Measurements from ENCODE around the gene NUDT22. TPM values are rescaled to one million over a fixed set of nuclear protein-coding genes. Genes with fewer than 3 reads are reported as not detected.
A peak's percentile ranks its signal among the peaks of the same experiment; 100 is the strongest.
"Not testable (repeated sequence)": the region's sequence is repeated elsewhere in the genome, so short reads cannot be mapped to it uniquely, and the experiment has no call there.

NUDT22 gene
- total RNA-seq, 1 experiment from 2014 or later = 34.2 TPM

DNA sequence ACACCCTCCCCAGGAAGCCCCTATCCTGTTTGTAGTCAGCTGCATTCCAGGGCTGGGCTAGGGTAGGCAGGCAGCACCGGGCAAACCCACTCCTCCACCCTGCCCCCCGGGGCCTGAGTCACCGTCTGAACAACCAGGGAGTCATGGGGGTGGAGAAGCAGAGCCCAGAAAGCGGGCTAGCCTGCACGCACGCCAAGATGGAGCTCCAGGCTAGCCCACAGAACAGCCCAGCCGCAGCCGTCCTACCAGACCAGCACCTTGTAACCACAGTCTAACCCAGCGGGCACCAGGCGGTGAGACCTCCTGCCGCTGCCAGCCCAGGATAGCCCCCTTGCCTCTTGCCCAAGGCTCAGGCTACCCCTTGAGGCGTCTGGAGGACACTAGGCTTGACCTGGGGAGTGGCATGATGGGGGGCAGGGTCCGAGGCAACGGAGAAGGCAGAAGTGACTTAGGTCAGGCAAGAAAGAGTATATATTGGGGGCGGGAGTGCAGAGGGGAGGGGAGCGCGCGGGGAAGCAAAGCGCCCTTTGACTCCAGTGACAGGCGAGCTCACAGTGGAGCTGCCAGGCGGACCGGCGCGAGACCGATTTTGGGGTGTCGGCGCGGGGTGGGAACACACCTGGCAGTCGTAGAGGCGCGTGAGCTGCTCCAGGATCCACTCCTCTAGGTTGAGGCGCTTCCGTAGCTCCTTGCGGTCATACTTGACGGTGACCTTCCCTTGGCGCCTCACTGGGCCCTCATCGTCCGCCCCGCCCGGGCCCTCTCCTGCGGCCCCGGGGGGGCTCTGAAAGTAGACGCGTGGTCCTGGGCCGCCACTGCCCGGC is 19.9 kb downstream of the NUDT22 start:
- Histone ChIP-seq H3K9me3 (no peaks in the 10 kb centered on the region), H3K4me3 (peak overlapping the region; percentile 95), H3K27me3 (no peaks in the 10 kb centered on the region), H3K36me3 (peaks cover 39% of the 10 kb centered on the region)
- peak; percentile 98 for DNase-seq

DNA sequence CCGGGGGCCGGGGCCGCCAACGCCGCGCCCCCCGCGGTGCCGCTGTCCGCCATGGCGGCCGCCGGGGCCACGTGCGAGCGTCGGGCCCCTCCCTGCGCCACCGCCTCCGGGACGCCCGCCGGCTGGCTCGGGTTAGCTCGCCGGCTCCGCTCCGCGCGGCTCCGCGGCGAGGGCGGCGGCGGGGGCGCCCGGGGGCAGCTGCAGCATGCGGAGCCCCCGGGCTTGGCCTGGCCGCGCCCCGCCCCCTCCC is 20.5 kb downstream of the NUDT22 start:
- H3K4me3 ChIP-seq = peak overlapping the region; percentile 95
- not testable (repeated sequence) for DNase-seq, H3K9me3 ChIP-seq, H3K27me3 ChIP-seq
- peaks cover 38% of the 10 kb centered on the region for H3K36me3 ChIP-seq

- H3K27me3 ChIP-seq = no peaks in the 10 kb centered on the region
- no peaks in the 10 kb centered on the region for H3K9me3 ChIP-seq
- peak; percentile 92 for DNase-seq
- H3K36me3 ChIP-seq = peaks cover 35% of the 10 kb centered on the region
- H3K4me3 ChIP-seq = peak within 1 kb of the TSS; percentile 95
Observed at GRCh38 chr11:64246871-64247728, 21.0 kb downstream of the NUDT22 start, which contains the start of gene PPP1R14B. PPP1R14B (minus strand) TSS chr11:64246943; CDS start chr11:64246673, 270 bp downstream.

DNA sequence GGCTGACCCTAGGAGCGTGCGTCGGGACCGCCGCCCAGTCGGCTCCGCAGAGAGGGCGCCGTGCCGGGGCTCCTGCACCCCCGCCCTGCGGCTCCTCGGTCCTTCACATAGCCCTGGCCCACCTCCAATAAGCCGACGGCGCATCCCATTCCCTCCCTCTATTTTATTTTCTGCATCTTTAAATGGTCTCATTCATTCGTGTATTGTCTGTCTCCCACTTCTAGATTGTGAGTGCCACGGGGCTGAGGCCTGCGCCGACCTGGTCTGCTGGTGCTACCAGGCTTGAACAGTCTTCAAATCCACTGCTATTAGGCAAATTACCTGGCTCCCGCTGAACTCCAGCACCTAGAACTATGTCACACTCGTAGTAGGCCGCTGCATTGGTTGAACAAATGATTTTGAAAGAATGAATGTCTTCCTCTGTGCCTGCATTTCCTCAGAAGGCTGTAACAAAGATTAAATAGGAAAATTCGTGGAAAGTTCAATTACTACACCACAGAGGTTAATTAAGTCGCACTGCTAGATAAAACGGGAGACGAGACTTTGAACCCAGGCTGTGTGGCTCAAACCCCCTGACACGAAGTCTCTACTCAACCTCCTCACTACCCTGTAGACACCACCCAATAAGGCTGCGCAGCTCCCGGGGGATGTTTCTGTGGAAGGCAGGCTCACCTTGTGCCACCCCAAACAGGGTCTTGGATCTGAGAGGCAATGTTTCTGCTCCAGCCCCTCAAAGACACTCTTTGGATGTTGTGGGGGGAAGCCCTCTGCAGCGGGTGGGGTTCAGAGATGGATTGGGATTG is 21.9 kb downstream of the NUDT22 start:
- Histone ChIP-seq H3K4me3 (peak overlapping the region; percentile 60), H3K9me3 (no peaks in the 10 kb centered on the region), H3K36me3 (peaks cover 30% of the 10 kb centered on the region), H3K27me3 (no peaks in the 10 kb centered on the region)
- no peak for DNase-seq

GRCh38 chr11:64248578-64248977 is 22.5 kb downstream of the NUDT22 start:
- Histone ChIP-seq H3K9me3 (no peaks in the 10 kb centered on the region), H3K27me3 (no peaks in the 10 kb centered on the region), H3K36me3 (peaks cover 23% of the 10 kb centered on the region), H3K4me3 (no peak overlapping the region)
- no peak for DNase-seq

GRCh38 chr11:64249038-64249437 is 23.0 kb downstream of the NUDT22 start:
- H3K36me3 ChIP-seq = peaks cover 19% of the 10 kb centered on the region
- H3K9me3 ChIP-seq = no peaks in the 10 kb centered on the region
- no peak for DNase-seq
- H3K27me3 ChIP-seq = no peaks in the 10 kb centered on the region
- no peak overlapping the region for H3K4me3 ChIP-seq

GRCh38 chr11:64249563-64250414 is 23.7 kb downstream of the NUDT22 start:
- H3K4me3 ChIP-seq = no peak overlapping the region
- H3K36me3 ChIP-seq = peaks cover 21% of the 10 kb centered on the region
- no peaks in the 10 kb centered on the region for H3K9me3 ChIP-seq
- DNase-seq = no peak
- no peaks in the 10 kb centered on the region for H3K27me3 ChIP-seq

- H3K27me3 ChIP-seq = no peaks in the 10 kb centered on the region
- peaks cover 19% of the 10 kb centered on the region for H3K36me3 ChIP-seq
- no peak for DNase-seq
- peak overlapping the region; percentile 79 for H3K4me3 ChIP-seq
- no peaks in the 10 kb centered on the region for H3K9me3 ChIP-seq
Observed at GRCh38 chr11:64250415-64251015, 24.4 kb downstream of the NUDT22 start.

GRCh38 chr11:64251016-64251752 is 25.1 kb downstream of the NUDT22 start, which contains the start of gene PLCB3:
PLCB3 (plus strand) TSS chr11:64251530; CDS start chr11:64251650, 120 bp downstream.
- Histone ChIP-seq H3K4me3 (peak within 1 kb of the TSS; percentile 79), H3K9me3 (no peaks in the 10 kb centered on the region), H3K27me3 (no peaks in the 10 kb centered on the region), H3K36me3 (peaks cover 20% of the 10 kb centered on the region)
- DNase-seq = peak; percentile 51

DNA sequence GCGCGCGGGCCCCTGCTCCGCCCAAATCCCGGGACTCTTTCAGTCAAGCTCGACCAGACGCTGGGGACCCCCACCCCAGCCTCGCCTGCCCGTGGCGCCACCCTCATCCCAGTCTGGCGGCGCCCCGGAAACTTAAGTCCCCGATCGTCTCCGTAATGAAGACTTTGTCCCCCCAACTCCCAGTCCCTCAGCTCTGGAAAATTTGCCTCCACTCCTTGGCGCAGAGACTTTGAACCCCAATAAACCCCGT is 25.6 kb downstream of the NUDT22 start:
- no peak for DNase-seq
- H3K27me3 ChIP-seq = no peaks in the 10 kb centered on the region
- peak overlapping the region; percentile 79 for H3K4me3 ChIP-seq
- H3K36me3 ChIP-seq = peaks cover 22% of the 10 kb centered on the region
- H3K9me3 ChIP-seq = no peaks in the 10 kb centered on the region

DNA sequence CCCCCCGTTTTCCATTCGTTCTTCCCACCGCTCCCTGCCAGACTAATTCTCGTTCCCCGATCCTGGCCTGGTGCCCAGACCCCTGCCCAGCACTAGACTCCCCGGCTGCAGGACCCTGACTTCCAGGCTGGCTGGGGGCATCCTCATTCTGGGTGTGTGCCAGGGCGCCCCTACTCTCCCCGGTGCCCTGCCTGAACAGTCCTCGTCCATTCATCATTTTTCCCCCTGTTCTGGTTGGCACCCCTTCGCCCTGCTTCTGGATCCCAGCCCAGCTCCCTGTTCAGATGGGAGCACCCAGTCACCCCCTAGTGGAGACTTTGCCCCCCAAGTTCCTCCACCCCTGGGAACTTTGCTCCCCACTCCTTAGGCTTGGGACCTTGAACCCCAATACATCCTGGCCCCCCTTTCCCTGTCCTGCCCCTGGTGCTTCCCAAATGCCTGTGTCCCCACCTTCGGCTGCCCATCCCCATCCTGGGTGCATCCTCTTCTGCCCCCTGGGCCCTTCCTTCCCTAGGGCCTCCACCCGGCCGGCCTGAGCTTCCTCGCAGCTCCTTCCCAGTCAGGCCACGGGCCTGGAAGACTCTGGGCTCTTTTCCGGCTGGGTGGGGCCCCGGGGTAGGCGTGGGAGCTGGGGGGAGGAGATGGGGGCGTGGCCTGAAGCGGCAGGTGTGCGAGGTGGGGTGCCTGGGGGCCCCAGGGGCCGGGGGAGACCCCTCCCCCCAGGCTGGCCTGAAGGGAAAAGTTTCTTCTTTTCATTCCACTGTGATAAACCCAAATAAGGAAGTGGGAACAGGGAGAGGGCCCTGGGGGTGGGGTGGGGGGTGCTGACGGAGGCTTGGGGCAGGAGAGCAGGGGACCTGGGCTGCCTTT is 26.2 kb downstream of the NUDT22 start:
- Histone ChIP-seq H3K9me3 (no peaks in the 10 kb centered on the region), H3K36me3 (peaks cover 24% of the 10 kb centered on the region), H3K27me3 (no peaks in the 10 kb centered on the region), H3K4me3 (peak overlapping the region; percentile 79)
- peak; percentile 63 for DNase-seq

DNA sequence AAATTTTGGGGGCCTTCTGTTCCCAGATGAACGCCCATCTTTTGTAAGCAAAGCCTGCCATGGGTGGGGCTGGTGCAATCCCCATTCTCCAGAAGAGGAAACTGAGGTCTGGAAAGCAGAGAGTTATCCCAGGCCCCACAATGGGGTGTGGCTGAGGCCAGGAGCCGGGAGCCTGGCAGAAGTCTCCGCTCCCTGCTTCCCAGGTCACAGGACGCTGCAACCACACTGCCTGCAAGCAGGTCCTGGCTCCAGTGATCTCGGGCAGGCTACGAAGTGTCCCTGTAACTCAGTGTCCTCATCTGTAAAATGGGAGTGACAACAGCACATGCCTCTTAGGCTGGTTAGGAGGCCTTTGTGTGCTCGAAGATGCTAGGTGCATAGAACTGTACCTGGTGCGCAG is 27.0 kb downstream of the NUDT22 start:
- Histone ChIP-seq H3K27me3 (no peaks in the 10 kb centered on the region), H3K9me3 (no peaks in the 10 kb centered on the region), H3K4me3 (no peak overlapping the region; the same call in 1 of the 2 replicates), H3K36me3 (peaks cover 27% of the 10 kb centered on the region)
- DNase-seq = no peak

DNA sequence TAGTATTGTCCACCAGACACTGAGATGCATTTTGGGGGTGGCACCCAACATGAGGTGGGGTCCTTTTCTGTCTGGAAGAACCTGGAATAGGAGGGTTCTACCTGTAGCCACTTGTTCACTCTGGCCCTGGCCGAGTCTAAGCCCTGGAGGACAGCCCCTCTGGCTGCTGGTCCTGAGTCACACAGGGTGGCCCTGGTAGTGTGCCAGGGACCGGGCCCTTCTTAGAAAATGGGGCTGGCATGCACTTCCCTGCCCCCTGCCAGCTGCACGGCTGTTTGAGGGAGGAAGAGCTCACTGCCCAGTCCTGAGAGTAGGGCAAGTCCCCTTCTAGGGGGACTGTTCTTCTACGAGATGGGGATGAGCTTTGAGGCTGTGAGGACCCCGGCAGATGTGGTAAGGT is 27.4 kb downstream of the NUDT22 start:
- peaks cover 28% of the 10 kb centered on the region for H3K36me3 ChIP-seq
- no peaks in the 10 kb centered on the region for H3K9me3 ChIP-seq
- H3K4me3 ChIP-seq = no peak overlapping the region
- no peak for DNase-seq
- no peaks in the 10 kb centered on the region for H3K27me3 ChIP-seq

DNA sequence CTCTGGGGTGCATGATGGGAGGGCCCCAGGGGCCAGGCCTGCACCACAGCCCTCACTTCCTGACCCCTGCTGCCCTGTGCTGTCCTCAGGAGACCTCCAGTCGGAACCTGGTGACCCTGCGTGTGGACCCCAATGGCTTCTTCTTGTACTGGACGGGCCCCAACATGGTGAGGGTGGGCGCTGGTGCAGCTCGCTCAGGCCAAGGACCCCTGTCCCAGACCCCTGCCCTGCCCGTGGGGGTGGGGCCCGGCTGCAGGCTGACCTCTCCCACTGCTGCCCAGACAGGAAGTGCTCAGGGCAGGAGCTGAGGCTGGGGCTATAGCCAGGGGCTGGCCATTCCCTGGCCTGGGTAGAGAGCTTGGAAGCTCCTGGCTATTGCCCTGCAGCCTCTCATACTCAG is 28.3 kb downstream of the NUDT22 start:
- no peak for DNase-seq
- Histone ChIP-seq H3K36me3 (peaks cover 35% of the 10 kb centered on the region), H3K27me3 (no peaks in the 10 kb centered on the region), H3K9me3 (no peaks in the 10 kb centered on the region), H3K4me3 (no peak overlapping the region)
